Measurements from ENCODE around the gene MAPKAP1. TPM values are rescaled to one million over a fixed set of nuclear protein-coding genes. Genes with fewer than 3 reads are reported as not detected.
A peak's percentile ranks its signal among the peaks of the same experiment; 100 is the strongest.

The MAPKAP1 gene
- total and polyA plus RNA-seq, 9 of the 15 experiments (the other 6 are each of a cell fraction or from before 2014, with no cell fraction given) = 2.6 to 82.1 (median 61.1) TPM

GRCh38 chr9:125436613-125437443 lies 270.2 kb downstream of the MAPKAP1 start:
- H3K9ac ChIP-seq (ENCODE audit: insufficient read depth in 1 of 2, low read depth in 2 of 2, low read length in 2 of 2) = peak overlapping the region in 1 of 2 experiments; percentile 69; a peak in 2 of 4 replicates
- in situ Hi-C loops (cut with MboI) (loop anchor here (10.0 kb wide), 1 partner anchor 198 kb away; no protein-coding TSS in a partner anchor), intact Hi-C loops (cut with micrococcal nuclease) (no loop called here)
- FAIRE-seq (no peak), DNase-seq (ENCODE audit: extremely low read depth in 1 of 4, low spot score in 3 of 4) (peak in 1 of 4 experiments; percentile 37), ATAC-seq (peak; percentile 66)
- H3K36me3 ChIP-seq (ENCODE audit: control insufficient read depth, insufficient read depth, low read length) = peaks cover 4% of the 10 kb centered on the region; the same call in 1 of the 3 replicates
- H3K9me1 ChIP-seq (ENCODE audit: control insufficient read depth, insufficient read depth, low read length) = no peaks in the 10 kb centered on the region
- ChIA-PET POLR2A (interaction anchor here (1.4 to 3.4 kb wide), 2 partner anchors 11 to 59 kb away, joined by 5 to 9 read pairs; no protein-coding TSS in a partner anchor), CTCF (ENCODE audit: low intra/inter-chr PET ratio) (no interaction called here)
- H3K27ac ChIP-seq (ENCODE audit: extremely low read depth, low read depth, low read length) = no peak overlapping the region
- H3K4me2 ChIP-seq (ENCODE audit: insufficient read depth, low read length) = no peak overlapping the region
- no peaks in the 10 kb centered on the region for H3K79me2 ChIP-seq (ENCODE audit: control insufficient read depth, insufficient read depth, low read length)
- H2AFZ ChIP-seq (ENCODE audit: low read depth, low read length) = no peak overlapping the region; the same call in 1 of the 2 replicates
- 48% methylated on average over 24 of the region's 24 CpGs for WGBS (ENCODE audit: insufficient coverage, low coverage, missing lambda C conversion rate)
- no TSS peak for BruUV-seq (replicated peaks)
- peaks cover 3 to 48% of the 10 kb centered on the region in 2 experiments; a peak in 3 of 5 replicates for H3K4me1 ChIP-seq (replicated peaks in 1 of 2; ENCODE audit: control insufficient read depth in 2 of 2, insufficient read depth in 2 of 2, low read length in 2 of 2)
- H3K27me3 ChIP-seq (ENCODE audit: control insufficient read depth in 2 of 2, insufficient read depth in 2 of 2, low read length in 2 of 2) = no peaks in the 10 kb centered on the region
- no peaks in the 10 kb centered on the region for H3K9me3 ChIP-seq (replicated peaks; ENCODE audit: control insufficient read depth, insufficient read depth, low read depth, low read length)
- no peaks in the 10 kb centered on the region; the same call in 1 of the 2 replicates for H4K20me1 ChIP-seq (replicated peaks; ENCODE audit: control insufficient read depth, insufficient read depth, low read length)
- no peak overlapping the region for H3K4me3 ChIP-seq
- TF ChIP-seq PYGO2 (tag; IDR thresholded peaks at IDR 0.05) (no peak), DNMT1 (IDR thresholded peaks at IDR 0.05) (no peak), BCL6 (CRISPR knock-in tag; IDR thresholded peaks at IDR 0.05) (no peak), BCLAF1 (IDR thresholded peaks at IDR 0.05; ENCODE audit: borderline replicate concordance in 1 of 2, control insufficient read depth in 1 of 2, low read depth in 2 of 2, low read length in 1 of 2) (no peak), ZNF3 (CRISPR knock-in tag; IDR thresholded peaks at IDR 0.05) (no peak), IFI16 (CRISPR knock-in tag; IDR thresholded peaks at IDR 0.05) (no peak), ZNF398 (CRISPR knock-in tag; IDR thresholded peaks at IDR 0.05) (no peak), MEF2D (tag; conservative IDR thresholded peaks at IDR 0.05; ENCODE audit: low read depth) (no peak), TRIM24 (IDR thresholded peaks at IDR 0.05) (no peak), CTBP1 (IDR thresholded peaks at IDR 0.05; ENCODE audit: borderline replicate concordance) (peak; percentile 40; the same call in 1 of the 2 replicates), ZFX (CRISPR knock-in tag; IDR thresholded peaks at IDR 0.05) (peak; percentile 46), SPI1 (IDR thresholded peaks at IDR 0.05; ENCODE audit: borderline replicate concordance, low read depth, low read length) (peak; percentile 97), MAX (CRISPR knock-in tag; IDR thresholded peaks at IDR 0.05) (peak; percentile 92), BHLHE40 (IDR thresholded peaks at IDR 0.05; ENCODE audit: low read length) (peak; percentile 95), ZNF347 (CRISPR knock-in tag; IDR thresholded peaks at IDR 0.05; ENCODE audit: low read depth) (no peak)
- TF ChIP-seq, protein P1, sequence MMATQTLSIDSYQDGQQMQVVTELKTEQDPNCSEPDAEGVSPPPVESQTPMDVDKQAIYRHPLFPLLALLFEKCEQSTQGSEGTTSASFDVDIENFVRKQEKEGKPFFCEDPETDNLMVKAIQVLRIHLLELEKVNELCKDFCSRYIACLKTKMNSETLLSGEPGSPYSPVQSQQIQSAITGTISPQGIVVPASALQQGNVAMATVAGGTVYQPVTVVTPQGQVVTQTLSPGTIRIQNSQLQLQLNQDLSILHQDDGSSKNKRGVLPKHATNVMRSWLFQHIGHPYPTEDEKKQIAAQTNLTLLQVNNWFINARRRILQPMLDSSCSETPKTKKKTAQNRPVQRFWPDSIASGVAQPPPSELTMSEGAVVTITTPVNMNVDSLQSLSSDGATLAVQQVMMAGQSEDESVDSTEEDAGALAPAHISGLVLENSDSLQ (IDR thresholded peaks at IDR 0.05) = peak; percentile 57

Data from K562 (cell line).